ENCODE data around the gene AXL.
A peak's percentile ranks its signal among the peaks of the same experiment; 100 is the strongest.
"Not testable (repeated sequence)": the region's sequence is repeated elsewhere in the genome, so short reads cannot be mapped to it uniquely, and the experiment has no call there.

AXL gene

GRCh38 chr19:41218615-41219507 is at the start of gene AXL:
AXL (plus strand) TSS chr19:41219223; CDS start chr19:41219393, 170 bp downstream.
- no peak for DNase-seq

GRCh38 chr19:41172297-41173164 is 46.5 kb upstream of the AXL start:
- no peak for DNase-seq

- no peak for DNase-seq
Observed at GRCh38 chr19:41174297-41174928, 44.6 kb upstream of the AXL start.

- peak; percentile 65 for DNase-seq
Observed at GRCh38 chr19:41175801-41176777, 42.9 kb upstream of the AXL start.

- DNase-seq = not testable (repeated sequence)
Observed at GRCh38 chr19:41180173-41180572, 38.9 kb upstream of the AXL start.

- no peak for DNase-seq
Observed at GRCh38 chr19:41186971-41187883, 31.8 kb upstream of the AXL start.

GRCh38 chr19:41187884-41188279 is 31.1 kb upstream of the AXL start:
- DNase-seq = no peak

- no peak for DNase-seq
Observed at GRCh38 chr19:41189425-41190065, 29.5 kb upstream of the AXL start.

- no peak for DNase-seq
Observed at GRCh38 chr19:41192574-41193429, 26.2 kb upstream of the AXL start, which contains the start of gene CYP2S1. CYP2S1 (plus strand) TSS chr19:41193219; CDS start chr19:41193265, 46 bp downstream.

GRCh38 chr19:41193430-41194156 is 25.4 kb upstream of the AXL start:
- no peak for DNase-seq

- DNase-seq = no peak
Observed at GRCh38 chr19:41194157-41194552, 24.9 kb upstream of the AXL start.

GRCh38 chr19:41195675-41196497 is 23.1 kb upstream of the AXL start:
- peak; percentile 33 for DNase-seq

- DNase-seq = no peak
Observed at GRCh38 chr19:41198559-41198958, 20.5 kb upstream of the AXL start.

GRCh38 chr19:41203371-41203770 is 15.7 kb upstream of the AXL start:
- no peak for DNase-seq

- peak; percentile 85 for DNase-seq
Observed at GRCh38 chr19:41204338-41204737, 14.7 kb upstream of the AXL start.

GRCh38 chr19:41205995-41206394 is 13.0 kb upstream of the AXL start:
- no peak for DNase-seq

GRCh38 chr19:41206456-41206855 is 12.6 kb upstream of the AXL start:
- no peak for DNase-seq
